GM19324 (cell line): Measurements from ENCODE around the gene CGB8.
"Not testable (repeated sequence)": the region's sequence is repeated elsewhere in the genome, so short reads cannot be mapped to it uniquely, and the experiment has no call there.

ENCODE experiments used
- ATAC-seq: cut with Tn5 transposase; IDR thresholded peaks from one replicate; pipeline ENCODE4 v1.9.1; 2021; ENCODE audit warnings: mild to moderate bottlenecking, moderate library complexity; ENCODE audit not compliant: unreplicated experiment, low FRiP score

CGB8 gene

DNA sequence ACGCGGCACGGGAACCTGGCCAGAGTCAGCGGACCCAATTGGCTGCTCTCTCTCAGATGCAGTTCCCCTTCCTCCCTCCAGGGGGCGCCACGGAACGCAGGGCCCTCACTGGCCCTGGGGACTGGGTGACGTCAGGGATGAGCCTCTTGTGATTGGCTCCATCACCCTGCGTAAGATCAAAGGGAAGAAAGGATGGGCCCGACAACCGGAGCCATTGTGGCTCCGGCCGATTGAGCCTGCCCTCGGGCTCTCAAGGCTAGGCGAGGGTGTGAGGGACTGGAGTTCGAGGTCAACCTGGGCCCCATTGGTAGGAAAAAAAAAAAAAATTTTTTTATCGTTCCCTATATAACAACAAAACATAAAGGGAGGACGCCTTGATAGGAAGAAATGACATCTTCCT lies 12.1 kb downstream of the CGB8 start, which contains the start of gene CGB1:
TSS of gene CGB1 (minus strand) at position 81 of the 400 bp plus-strand sequence. CDS start 184 bp downstream, outside the sequence.
- not testable (repeated sequence) for ATAC-seq

DNA sequence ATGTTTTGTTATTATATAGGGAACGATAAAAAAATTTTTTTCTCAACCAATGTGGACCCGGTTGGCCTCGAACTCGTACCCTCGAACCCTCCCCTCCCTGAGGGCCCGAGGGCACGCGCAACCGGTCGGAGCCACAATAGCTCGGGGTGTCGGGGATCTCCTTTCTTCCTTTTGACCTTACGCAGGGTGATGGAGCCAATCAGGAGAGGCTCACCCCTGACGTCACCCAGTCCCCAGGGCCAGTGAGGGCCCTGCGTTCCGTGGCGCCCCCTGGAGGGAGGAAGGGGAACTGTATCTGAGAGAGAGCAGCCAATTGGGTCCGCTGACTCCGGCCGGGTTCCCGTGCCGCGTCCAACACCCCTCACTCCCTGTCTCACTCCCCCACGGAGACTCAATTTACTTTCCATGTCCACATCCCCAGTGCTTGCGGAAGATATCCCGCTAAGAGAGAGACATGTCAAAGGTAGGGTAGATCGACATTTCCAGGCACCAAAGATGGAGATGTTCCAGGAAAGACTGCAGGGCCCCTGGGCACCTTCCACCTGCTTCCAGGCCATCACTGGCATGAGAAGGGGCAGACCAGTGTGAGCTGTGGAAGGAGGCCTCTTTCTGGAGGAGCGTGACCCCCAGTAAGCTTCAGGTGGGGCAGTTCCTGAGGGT lies 17.1 kb downstream of the CGB8 start, which contains the start of gene CGB2:
TSS of gene CGB2 (plus strand) at position 249 of the 660 bp plus-strand sequence. CDS start at position 455, 206 bp downstream.
- ATAC-seq = not testable (repeated sequence)

DNA sequence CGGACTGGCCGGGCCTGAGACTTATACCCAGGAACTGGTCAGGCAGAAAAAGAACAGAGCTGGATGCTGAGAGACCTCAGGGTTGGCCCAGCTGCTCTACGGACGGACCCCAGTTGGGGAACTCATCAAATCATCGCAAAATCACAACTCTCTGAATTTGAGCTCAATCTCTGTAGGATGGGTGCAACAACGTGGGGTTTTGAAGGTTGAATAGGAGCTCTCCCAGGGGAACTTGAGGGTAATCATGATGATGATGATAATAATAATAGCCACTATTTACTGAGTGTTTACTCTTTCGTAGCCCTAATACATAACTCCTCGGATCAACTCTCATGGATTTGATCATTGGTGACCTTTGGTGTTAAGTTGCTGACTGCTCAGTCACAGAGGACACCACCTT lies 18.6 kb downstream of the CGB8 start:
- ATAC-seq = not testable (repeated sequence)

DNA sequence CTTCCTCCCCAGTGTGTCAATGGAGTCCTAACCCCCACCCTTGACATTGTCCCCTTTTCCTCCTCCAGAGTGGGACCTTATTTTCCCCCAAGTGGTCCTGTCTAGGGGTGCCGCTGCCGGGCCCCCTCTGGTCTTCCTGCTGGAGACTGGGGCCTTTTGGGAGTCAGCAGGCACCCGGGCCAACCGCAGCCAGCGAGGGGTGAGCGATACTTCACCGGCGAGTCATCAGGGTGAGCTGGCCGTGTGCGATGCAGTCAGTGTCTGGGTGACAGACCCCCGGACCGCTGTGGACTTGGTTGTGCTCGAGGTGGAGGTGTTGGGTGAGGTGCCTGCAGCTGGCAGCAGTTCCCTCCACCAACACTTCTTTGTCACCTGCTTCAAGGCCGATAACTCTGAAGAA lies 19.2 kb downstream of the CGB8 start:
- ATAC-seq = not testable (repeated sequence)

DNA sequence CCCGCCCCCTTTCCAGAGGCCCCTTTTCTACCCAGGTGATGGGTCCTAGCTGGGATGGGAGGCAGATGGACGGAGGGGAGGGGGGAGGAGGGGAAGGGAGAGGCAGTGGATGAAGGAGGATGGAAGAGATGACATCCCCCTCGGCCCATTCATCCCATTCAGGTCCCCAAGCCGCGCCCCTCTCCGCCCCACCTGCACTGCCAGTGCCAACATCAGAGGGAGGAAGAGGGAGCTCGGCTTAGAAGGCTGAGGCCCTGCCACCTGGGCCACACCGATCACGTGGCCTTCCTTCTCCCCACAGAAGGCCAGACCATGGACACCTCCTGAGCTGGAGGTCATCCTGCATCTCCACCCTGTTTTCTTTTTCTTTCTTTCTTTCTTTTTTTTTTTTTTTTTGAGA lies 20.2 kb downstream of the CGB8 start:
- ATAC-seq = not testable (repeated sequence)

DNA sequence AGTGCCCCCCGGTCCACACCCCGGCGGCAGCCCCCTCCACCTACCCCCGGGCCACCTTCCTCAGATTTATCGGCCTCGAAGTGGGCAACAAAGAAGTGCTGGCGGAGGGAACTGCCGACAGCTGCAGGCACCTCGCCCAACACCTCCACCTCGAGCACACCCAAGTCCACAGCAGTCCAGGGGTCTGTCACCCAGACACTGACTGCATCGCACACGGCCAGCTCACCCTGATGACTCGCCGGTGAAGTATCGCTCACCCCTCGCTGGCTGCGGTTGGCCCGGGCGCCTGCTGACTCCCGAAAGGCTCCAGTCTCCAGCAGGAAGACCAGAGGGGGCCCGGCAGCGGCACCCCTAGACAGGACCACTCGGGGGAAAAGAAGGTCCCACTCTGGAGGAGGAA lies 23.3 kb downstream of the CGB8 start:
- ATAC-seq = not testable (repeated sequence)

DNA sequence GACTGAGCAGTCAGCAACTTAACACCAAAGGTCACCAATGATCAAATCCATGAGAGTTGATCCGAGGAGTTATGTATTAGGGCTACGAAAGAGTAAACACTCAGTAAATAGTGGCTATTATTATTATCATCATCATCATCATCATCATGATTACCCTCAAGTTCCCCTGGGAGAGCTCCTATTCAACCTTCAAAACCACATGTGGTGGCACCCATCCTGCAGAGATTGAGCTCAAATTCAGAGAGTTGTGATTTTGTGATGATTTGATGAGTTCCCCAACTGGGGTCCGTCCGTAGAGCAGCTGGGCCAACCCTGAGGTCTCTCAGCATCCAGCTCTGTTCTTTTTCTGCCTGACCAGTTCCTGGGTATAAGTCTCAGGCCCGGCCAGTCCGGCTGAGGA lies 23.8 kb downstream of the CGB8 start:
- not testable (repeated sequence) for ATAC-seq

DNA sequence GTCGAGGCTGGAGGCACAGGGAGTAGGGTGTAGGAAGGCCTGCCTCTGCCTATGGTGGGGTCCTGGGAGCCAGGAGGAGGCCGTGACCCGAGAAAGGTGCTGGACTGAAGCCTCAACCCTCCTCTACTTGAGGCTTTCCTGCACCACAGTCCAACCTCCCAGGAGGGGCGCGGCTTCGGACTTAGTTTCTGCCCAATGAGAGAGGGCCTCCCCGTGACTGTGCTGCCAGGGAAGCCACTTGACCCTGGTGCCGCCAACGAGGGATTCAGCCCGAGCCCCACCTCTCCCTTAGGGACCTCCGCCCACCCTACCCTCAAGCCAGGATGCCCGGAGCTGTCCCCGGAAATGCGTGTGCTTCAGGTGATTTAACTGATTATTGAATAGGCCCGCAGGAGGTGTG lies 24.7 kb downstream of the CGB8 start, which contains the start of gene CGB3:
TSS of gene CGB3 (minus strand) at position 101 of the 400 bp plus-strand sequence. CDS start 362 bp downstream, outside the sequence.
- ATAC-seq = not testable (repeated sequence)

DNA sequence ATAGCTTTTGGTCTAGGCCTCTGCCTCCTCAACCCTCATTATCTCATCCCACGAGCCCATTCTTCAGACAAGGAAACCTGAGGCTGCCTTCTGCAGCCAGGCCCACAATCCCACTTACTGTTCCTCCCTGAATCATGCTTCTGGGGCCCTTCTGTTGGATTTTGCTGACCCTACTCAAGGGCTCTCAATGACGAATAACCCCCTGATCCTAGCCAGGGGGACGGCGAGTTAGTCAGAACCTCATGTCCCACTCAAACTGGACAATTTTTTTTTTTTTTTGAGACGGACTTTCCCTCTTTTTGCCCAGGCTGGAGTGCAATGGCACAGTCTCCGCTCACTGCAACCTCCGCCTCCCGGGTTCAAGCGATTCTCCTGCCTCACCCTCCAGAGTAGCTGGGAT lies 26.8 kb downstream of the CGB8 start:
- no peak for ATAC-seq

DNA sequence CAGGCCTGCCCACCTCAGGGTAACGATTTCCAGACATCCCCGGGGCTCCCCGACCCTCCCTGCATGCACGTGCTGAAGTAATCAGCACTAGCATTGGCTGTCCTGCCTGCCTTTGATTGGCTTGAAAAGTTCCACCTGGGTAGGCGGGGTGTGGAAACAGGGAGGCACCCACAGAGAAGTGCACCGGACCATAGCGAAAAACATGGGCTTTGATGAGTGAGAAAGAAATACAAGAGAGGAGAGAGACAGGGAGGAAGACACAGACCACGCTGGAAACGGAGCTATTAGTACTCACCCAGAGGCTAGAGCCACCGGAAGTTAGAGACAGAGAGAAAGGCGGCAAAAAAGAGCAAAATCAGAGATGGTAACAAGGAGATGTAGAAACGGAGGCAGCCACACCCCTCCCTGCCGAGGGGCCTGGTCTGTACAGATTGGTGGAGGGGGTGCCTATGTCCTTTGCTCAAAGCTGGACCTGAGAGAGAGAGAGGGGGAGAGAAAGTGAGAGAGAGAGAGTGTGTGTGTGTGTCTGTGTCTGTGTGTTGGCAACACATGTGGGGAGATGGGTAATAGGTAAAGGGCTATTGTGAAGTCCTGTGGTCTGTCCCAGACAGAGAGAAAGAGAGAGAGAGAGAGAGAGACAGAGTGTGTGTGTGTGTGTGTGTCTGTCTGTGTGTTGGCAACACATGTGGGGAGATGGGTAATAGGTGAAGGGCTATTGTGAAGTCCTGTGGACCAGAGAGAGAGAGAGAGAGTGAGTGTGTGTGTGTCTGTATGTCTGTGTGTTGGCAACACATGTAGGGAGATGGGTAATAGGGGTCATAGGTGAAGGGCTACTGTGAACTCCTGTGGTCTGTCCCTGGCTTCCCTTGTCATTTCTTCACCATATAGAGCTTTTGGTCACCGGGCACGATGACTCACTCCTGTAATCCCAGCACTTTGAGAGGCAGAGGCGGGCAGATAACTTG lies 27.7 kb downstream of the CGB8 start:
- no peak for ATAC-seq

DNA sequence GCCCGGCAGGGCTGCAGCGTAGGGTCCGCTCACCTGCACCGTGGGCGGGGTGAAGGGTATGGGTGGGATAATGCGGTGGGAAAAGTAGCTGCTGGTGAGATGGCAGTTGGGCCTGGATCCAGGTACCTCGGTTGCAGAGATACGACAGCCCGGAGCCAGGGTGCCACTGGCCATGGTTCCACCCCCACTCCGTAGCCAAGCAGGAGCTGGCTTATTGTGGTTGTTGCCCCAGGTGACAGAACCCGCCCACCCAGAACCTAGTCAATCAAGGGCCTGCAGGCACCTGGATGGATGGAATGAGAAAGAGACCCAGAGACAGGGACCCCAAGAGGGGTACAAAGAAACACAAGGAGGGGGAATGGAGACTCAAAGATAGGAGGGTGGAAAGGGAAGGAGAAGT lies 28.6 kb downstream of the CGB8 start:
- ATAC-seq = no peak

DNA sequence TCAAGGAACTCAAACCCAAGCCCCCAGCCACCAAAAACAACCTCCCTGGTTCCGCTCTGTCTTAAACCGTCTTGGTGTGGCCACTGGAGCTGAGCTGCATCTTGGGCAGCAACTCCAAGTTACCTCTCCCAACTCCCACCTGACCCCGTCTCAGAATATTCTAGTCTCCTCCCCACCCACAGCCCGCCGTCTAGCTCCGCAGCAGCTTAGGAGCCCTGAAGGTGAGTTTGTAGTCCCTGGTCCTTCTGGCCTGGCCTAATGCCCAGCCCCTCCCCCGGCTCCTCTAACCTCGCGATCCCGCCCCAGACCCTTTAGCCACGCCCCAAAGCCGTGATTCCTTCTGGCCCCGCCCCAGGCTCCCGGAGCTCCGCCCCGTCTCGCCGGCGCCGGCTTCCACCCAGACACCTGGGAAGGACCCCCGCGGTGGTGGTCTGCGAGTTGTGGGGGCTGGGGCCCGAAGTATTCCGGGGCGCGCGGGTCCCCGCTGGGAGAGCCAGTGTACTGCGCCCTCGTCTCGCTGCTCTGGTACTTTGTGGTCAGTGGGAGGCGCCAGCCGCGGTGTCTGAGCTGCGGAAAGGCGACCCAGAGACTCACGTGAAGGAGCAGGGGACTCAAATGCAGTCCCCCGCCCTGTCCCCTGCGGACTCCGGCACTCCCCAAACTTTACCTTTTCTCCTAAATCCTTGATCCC lies 29.5 kb downstream of the CGB8 start:
- ATAC-seq = no peak

DNA sequence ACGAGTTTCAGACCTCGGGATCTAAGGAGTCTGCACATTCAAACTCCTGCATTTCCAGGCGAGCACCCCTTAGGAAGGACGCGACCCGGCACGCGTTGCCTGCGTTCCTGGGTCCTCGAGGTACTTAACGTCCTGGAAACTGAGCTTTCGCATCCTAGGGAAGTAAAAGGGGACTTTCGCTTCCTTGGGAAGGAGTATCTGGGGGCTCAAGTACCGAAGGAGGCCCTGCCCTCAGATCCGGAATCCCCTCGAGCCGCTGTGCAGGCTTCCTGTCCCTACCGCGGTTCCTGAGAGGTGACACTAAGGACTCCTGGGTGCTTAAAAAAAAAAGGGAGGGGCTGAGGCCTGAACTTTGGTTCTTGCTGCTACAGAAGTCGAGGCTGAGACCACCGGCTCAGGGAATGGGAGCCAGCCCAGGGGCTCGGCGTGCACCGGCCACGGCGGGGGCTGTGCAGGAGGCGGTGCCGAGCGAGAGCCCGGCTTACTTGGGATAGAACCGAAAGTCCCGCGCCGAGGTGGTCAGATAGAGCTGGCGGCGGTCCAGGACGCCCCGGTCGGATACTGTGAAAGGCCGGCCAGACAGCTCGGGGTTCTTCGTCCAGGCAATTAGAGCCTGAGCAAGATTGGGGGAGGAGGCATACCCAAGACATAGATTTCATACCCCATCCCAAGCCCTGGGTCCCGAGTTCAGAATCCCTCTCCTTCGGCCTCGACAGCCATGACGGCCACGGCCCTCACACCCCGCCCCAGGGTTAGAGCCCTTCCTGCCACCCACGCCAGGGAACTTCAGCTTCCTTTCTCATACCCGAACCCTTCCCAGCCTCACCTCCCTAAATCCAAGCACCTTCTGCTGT lies 30.3 kb downstream of the CGB8 start:
- not testable (repeated sequence) for ATAC-seq

DNA sequence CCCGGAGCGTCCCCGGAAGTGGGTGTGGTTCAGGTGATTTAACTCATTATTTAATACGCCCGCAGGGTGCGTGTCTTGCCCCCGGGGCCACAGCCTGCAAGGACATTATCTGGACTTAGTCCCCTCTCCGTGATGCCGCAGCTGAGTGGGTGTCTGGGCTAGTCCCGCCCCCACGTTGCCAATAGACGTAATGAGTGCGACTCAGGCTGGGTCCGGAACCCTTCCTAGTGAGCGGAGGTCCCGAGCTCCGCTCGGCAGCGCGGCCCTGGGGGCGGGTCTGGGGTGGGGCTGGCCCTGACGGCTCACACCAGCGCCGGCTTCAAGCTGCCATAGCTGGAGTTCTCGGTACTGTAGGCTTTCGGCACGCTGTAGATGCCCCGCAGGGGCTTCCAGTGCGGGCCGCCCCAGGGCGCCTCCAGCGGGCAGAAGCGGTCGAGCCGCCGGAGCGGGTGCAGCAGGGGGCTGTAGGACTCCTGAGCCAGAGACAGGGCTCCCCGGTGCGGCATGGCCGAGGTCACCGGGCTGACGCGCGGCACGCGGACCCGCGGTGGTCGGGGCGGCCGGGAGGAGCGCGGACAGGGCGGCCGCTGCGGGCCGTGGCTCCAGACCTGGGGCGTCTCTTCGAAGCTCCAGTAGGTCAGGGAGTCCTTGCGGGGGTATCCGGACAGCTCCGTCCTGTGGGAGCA lies 31.1 kb downstream of the CGB8 start:
- peak; percentile 43 for ATAC-seq

DNA sequence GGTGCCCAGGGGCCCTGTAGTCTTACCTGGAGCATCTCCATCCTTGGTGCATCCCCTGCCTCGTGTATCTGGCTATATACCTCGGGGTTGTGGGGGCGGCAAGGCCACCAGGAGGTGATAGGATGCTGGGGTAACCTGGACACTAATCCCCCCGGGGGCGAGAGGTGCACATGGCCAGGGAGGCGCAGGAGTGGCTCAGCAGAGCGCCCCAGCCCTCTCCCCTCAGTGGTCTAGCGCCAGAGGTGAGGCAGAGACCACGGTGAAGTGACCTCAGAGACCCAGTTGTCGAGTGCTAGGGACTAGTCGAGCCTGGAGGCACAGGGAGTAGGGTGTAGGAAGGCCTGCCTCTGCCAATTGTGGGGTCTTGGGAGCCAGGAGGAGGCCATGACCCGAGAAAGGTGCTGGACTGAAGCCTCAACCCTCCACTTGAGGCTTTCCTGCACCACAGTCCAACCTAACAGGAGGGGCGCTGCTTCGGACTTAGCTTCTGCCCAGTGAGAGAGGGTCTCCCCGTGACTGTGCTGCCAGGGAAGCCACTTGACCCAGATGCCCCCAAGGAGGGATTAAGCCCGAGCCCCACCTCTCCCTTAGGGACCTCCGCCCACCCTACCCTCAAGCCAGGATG lies 31.8 kb downstream of the CGB8 start, which contains the start of gene LHB:
TSS of gene LHB (minus strand) at position 51 of the 625 bp plus-strand sequence. CDS start at position 41, 10 bp downstream.
- ATAC-seq = no peak

DNA sequence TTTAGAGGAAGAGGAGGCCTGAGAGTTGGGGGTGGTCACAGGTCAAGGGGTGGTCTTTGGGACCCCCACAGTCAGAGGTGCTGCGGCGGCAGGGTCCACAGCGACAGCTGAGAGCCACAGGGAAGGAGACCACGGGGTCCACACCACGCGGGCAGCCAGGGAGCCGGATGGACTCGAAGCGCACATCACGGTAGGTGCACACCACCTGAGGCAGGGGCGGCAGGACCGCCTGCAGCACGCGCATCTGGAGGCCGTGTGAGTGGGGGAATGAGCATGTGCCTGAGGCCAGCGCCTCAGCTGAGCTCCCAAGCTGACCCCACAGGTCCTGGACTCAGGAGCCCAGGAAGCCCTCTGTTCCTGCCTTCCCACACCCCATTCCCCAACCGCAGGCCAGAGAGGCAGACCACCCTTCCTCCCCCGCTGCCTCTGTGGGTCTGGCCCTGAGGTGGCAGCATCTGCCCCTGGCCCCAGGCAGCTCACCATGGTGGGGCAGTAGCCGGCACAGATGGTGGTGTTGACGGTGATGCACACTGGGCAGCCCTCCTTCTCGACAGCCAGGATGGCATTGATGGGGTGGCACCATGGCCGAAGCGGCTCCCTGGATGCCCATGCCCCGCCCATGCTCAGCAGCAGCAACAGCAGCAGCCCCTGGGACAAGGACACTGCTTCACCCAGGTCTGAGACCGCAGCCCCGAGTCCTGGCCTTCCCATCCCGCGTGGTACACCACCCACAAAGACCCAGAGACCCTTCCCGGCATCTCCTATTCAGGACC lies 32.7 kb downstream of the CGB8 start:
- ATAC-seq = no peak

DNA sequence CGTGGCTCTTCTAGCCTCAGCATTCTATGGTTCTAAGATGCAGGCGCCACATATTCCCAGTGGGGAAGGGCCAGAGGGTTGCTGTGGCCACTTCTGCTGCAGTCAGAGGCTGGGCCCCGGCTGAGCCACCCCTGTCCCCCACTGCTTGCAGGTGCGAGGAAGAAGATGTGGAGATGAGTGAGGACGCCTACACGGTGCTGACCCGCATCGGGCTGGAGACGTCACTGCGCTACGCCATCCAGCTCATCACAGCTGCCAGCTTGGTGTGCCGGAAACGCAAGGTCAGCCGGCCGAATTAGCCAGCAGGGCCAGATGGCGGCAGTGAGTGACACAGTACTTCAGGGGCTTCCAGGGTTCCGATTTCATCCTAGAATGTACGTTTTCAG lies 34.0 kb downstream of the CGB8 start:
- no peak for ATAC-seq
